Measurements from ENCODE around the gene SERINC2.
"Not testable (repeated sequence)": the region's sequence is repeated elsewhere in the genome, so short reads cannot be mapped to it uniquely, and the experiment has no call there.

DNA sequence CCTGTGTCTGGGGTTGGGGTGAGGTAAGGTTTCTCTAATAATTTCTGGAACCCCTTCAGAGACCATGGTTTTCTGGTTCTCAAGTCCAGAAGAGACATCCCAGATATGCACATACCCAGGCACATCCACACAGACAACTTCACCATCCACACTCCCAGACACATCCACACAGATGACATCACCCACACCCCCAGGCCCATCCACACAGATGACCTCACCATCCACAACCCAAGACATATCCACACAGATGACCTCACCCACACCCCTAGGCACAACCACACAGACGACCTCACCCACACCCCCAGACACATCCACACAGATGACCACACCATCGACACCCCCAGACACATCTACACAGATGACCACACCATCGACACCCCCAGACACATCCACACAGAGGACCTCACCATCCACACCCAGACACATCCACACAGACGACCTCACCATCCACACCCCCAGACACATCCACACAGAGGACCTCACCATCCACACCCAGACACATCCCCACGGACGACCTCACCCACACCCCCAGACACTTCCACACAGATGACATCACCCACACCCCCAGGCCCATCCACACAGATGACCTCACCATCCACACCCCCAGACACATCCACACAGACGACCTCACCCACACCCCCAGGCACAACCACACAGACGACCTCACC, 26.3 kb upstream of the SERINC2 start:
- not testable (repeated sequence) for TF ChIP-seq POLR2AphosphoS5, POLR2A (IDR thresholded peaks at IDR 0.05)
- TF ChIP-seq, protein P1, sequence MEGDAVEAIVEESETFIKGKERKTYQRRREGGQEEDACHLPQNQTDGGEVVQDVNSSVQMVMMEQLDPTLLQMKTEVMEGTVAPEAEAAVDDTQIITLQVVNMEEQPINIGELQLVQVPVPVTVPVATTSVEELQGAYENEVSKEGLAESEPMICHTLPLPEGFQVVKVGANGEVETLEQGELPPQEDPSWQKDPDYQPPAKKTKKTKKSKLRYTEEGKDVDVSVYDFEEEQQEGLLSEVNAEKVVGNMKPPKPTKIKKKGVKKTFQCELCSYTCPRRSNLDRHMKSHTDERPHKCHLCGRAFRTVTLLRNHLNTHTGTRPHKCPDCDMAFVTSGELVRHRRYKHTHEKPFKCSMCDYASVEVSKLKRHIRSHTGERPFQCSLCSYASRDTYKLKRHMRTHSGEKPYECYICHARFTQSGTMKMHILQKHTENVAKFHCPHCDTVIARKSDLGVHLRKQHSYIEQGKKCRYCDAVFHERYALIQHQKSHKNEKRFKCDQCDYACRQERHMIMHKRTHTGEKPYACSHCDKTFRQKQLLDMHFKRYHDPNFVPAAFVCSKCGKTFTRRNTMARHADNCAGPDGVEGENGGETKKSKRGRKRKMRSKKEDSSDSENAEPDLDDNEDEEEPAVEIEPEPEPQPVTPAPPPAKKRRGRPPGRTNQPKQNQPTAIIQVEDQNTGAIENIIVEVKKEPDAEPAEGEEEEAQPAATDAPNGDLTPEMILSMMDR (IDR thresholded peaks at IDR 0.05 in 8 of 11, conservative IDR thresholded peaks at IDR 0.05 in 3 of 11): not testable (repeated sequence)

Measured in spleen (tissue), 7 donors.